GM19468 (cell line): ENCODE results near the gene TXNDC17.
"Not testable (repeated sequence)": the region's sequence is repeated elsewhere in the genome, so short reads cannot be mapped to it uniquely, and the experiment has no call there.

Experiments used
- ATAC-seq: cut with Tn5 transposase; IDR thresholded peaks from one replicate; pipeline ENCODE4 v1.9.1; 2021; ENCODE audit warnings: mild to moderate bottlenecking, moderate library complexity, moderate number of reproducible peaks; ENCODE audit not compliant: unreplicated experiment; ENCODE audit errors: extremely low read depth

The TXNDC17 gene

DNA sequence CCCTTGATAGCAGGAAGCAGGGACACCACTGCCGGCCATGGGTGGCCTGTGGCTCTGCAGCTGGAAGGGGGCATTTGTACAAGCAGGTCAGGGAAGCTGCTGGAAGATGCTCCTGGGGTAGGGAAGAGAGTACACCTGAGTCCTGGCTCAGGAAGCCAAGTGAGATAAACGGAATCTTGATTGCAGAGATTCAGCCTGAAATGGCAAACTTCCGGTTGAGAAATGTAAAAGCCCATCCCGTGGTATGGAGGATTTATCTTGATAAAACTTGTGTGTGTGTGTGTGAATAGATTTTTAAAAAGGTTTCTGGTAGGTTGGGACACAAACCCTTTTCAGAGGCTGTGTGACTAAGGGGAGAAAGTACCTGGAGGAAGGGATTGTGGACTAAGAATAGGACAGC lies 40.3 kb downstream of the TXNDC17 start:
- no peak for ATAC-seq

DNA sequence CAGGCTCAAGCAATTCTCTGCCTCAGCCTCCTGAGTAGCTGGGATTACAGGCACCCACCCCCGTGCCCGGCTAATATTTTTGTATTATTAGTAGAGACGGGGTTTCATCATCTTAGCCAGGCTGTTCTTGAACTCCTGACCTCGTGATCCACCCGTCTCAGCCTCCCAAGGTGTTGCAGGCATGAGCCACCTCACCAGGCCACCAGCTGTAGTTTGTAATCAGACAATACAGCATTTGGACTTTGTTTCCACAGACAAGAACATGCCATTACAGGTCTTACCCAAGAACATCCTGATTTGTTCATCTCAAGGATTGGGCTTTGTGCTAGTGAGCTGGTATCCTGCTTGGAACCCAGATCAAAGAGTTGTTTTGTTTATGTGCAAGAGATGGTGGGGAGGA lies 40.8 kb downstream of the TXNDC17 start:
- no peak for ATAC-seq

DNA sequence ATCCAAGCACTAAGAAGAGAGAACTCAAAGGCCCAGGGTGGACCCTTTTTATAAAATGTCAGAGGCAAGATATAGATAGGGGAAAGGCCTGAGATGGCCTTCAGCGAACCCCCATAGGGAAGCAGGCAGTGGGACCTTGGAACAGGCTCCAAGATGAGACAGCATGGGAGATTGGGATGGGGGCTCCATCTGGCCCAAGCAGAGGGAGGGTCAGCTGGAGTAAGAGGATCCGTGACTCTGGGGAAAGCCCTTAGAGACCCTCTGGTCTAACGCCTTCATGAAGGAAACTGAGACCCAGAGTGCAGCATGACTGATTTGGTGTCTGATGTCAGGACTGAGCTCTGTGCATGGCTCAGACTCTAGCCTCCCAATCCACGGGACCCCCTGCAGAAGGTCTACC lies 41.5 kb downstream of the TXNDC17 start:
- ATAC-seq, result no peak

DNA sequence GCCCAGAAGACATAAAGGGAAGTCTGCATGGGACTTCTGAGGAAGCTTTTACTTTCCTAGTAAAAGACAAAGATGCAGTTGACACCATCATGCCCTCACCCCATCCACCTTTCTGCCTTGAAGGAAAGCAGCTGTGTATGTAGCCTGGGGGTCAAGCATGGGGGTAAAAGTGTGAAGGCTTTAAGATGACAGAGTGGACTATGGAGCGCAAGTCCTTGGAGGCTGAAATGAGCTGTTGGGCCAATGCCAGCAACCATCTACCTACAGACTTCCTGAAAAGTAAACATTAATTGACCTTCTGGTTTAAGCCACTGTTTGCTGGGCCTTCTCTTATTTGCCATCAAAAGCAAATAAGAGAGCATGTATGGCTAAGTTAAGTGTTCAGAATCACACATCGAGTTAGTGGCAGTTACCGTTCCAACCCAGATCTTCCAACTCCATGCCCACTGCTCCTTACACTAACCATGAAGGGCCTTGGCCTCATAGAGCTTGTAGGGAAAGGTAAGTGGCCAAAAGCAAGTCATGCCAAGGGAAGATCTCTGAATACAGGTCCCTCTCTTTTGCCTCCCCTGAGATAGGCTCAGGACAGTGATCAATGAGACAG lies 42.3 kb downstream of the TXNDC17 start:
- ATAC-seq, result no peak

DNA sequence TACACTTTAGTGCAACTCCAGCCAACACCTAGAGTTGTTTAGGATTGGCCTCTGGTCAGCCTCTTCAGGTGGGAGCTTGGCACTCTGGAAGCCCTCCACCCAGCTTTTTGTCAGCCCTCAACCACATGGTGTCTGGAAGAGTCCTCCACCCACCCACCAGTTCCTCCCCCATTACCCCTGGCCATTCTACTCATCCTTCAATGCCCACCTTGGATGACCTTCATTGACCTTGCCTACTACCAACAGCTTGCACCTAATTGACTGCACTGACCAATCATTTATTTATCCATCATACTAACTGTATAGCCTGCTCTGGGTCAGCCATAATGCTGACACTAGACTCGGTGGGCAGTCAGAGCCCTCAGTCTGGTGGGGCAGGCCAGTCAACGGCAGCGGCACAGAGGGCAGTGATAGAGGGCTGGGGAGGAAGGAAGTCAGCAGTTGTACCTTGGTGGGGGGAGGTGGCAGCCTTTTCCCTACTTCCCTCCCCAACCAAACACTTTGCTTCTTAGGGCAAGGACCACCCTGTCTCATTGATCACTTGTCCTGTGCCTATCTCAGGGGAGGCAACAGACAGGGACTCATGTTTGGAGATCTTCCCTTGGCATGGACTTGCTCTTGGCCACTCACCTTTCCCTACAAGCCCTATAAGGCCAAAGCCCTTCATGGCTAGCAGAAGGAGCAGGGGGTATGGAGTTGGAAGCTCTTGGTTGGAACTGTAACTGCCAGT lies 43.0 kb downstream of the TXNDC17 start:
- no peak for ATAC-seq

DNA sequence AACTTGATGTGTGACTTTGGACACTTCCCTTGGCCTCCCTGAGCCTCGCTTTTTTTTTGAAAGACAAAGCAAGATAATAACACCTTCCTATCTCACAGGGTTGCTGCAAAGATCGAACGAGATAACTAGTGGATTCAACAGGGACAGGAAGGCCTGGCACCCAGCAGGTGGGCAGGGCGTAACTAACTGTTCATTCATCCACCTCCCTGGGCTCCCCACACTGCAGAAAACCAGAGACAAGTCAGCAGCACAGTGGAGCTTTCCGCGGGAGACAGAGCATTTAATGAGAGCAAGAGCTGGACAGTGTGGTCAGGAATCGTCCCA lies 43.6 kb downstream of the TXNDC17 start:
- no peak for ATAC-seq

DNA sequence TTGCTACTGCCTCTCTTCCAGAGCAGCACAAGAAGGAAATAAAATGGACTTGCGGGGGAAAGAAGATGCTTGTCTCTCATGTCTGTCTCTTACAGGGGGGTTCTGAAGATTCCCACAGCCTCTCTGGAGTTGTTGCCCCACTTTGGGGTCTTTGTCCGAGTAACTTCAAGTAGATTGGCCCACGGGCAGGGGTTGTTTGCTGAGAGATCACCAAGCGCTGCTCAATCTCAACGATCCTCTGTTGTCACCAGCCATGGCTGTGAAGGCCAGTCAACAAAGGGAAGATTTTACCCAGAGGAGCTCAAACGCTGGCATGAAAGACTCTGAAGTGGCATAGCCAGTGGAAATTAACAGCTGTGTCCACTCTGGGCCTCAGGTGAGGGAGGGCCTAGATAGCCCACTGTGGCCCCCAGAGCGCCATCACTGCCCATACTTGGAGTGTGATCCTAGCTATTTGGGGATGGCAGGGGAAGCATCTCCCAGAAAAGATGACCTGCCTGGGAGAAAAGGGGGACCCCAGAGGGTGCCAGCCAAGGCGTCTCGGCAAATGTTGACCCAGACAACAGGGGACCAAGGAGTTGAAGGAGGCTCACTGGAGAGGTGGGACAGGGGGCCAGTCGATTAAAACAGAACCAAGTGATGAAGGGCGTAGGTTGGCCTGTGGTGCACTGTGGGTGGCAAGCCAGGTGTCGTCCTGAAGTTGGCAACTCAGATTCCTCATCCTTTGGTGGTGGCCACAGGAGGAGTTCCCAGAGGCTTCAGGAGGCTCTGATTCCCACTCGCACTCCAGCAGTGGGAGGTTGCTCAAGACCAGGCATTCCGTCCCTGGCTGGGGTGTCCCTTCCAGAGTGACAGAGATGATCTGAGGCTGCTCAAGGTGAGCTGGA lies 44.3 kb downstream of the TXNDC17 start:
- ATAC-seq, result no peak

DNA sequence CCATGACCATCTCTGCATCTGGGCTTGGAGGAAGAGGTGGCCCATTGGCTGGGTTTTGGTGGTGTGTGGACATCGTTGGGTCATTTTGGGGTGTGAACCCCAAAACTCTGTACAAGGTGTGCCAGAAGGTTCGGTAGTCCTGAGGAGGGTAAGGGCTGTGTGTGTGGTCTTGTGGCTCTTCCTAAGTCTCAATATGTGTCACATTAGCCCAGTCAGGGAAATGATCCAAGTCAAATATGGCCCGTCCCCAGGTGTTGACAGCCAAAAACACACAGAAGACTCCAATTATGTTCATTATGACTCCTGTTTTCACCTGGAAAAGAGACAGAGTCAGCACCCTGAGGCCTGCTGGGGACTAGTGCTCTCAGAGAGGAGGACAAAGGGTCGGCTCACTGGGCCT lies 45.2 kb downstream of the TXNDC17 start:
- ATAC-seq, result no peak

DNA sequence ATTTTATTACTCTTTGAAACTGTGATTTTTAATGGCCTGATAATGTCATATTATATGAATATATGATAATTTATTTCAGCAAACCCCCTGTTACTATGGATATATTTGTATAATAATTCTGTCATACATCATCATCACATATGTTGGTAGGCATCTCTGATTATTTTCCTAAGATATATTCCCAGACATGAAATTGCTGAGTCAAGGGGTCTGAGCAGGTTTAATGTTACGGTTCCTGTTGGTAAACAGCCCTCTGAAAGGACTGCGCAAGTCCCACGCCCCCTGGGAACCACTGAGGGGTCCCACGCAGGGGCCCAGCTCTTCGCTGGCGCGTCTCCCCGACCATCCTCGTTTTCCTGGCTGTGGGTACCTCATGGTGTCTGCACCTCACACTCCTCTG lies 48.1 kb downstream of the TXNDC17 start:
- no peak for ATAC-seq

DNA sequence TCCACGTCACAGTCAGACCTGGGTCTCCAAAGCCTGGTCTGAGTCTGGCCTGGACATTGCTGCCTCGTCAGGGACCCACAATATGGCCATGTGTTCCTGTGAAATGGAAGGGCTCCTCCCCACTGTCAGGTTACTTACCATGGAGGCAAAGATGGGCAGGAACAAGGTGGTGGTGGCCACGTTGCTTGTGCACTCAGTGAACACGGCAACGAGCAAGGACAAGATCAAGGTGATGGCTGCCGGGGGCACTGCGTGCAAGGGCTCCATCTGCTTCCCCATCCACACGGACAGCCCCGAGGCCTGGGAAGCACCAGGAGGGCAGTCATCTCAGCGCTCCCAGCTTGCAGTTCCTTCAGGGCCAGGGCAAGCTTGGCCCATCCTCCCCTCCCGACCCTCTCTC lies 49.8 kb downstream of the TXNDC17 start:
- no peak for ATAC-seq

DNA sequence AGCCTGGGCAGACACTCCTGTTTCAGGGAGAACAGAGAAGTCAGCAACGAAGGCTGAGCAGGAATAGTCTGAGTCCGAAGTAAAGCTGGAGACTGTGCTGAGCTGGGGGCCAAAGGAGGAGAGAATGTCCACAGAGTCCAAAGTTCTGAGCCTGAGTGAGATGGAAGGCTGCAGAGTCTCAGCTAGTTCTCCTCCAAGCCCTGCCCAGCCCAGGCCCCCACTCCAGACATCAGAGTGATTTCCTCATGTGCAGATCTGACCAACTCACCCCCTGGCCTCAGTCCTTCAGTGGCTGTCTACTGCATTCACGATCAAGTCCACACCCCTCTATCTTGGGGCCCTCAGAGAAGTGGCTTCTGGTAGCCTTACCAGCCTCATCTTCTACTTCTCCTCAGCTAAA lies 50.7 kb downstream of the TXNDC17 start:
- no peak for ATAC-seq

DNA sequence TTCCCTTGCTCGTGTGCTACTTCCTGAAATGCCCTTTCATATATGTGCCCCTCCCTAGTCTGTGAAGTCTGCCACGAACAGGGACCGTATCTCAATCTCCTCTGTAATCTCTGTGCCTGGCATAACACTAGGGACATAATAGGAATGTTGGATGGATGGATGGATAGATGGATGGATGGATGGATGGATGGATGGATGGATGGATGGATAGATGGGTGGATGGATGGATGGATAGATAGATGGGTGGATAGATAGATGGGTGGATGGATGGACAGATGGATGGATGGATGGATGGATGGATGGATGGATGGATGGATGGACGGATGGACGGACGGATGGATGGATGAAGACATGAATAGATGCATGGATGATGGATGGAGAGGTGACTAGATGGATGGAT lies 51.1 kb downstream of the TXNDC17 start:
- ATAC-seq, result not testable (repeated sequence)
